ENCODE results near the gene EMX2. TPM values are rescaled to one million over a fixed set of nuclear protein-coding genes. Genes with fewer than 3 reads are reported as not detected.

Gene EMX2
- total RNA-seq, 1 donor: 1.4 TPM

- H3K4me3 ChIP-seq (ENCODE audit: insufficient read depth, low read length): no peak overlapping the region
- H4K20me1 ChIP-seq (ENCODE audit: insufficient read depth, low read length): no peaks in the 10 kb centered on the region
- no peak overlapping the region for H3K4me2 ChIP-seq (ENCODE audit: insufficient read depth, low read length)
- TF ChIP-seq CTCF (IDR thresholded peaks at IDR 0.05; ENCODE audit: extremely low read depth, low read depth, low read length): no peak
- H2AFZ ChIP-seq (ENCODE audit: low read length): no peak overlapping the region
- H3K27me3 ChIP-seq (ENCODE audit: insufficient read depth, low read length): peaks cover 38% of the 10 kb centered on the region
- H3K79me2 ChIP-seq (ENCODE audit: insufficient read depth, low read length): no peaks in the 10 kb centered on the region
- no peaks in the 10 kb centered on the region for H3K9me3 ChIP-seq (ENCODE audit: low read depth, low read length)
- no peaks in the 10 kb centered on the region for H3K36me3 ChIP-seq (ENCODE audit: insufficient read depth, low read length)
- no peak for DNase-seq (ENCODE audit: insufficient read length, low spot score, missing footprints)
- H3K27ac ChIP-seq (ENCODE audit: low read depth, low read length): no peak overlapping the region
- no peaks in the 10 kb centered on the region for H3K4me1 ChIP-seq (ENCODE audit: insufficient read depth, low read length)
Measured at GRCh38 chr10:117555863-117556262, 13.3 kb downstream of the EMX2 start.

GRCh38 chr10:117556356-117556755 lies 13.8 kb downstream of the EMX2 start:
- no peak for DNase-seq (ENCODE audit: insufficient read length, low spot score, missing footprints)
- Histone ChIP-seq H3K9me3 (ENCODE audit: low read depth, low read length) (no peaks in the 10 kb centered on the region), H3K27ac (ENCODE audit: low read depth, low read length) (no peak overlapping the region), H3K4me1 (ENCODE audit: insufficient read depth, low read length) (no peaks in the 10 kb centered on the region), H4K20me1 (ENCODE audit: insufficient read depth, low read length) (no peaks in the 10 kb centered on the region), H2AFZ (ENCODE audit: low read length) (no peak overlapping the region), H3K27me3 (ENCODE audit: insufficient read depth, low read length) (peaks cover 34% of the 10 kb centered on the region), H3K36me3 (ENCODE audit: insufficient read depth, low read length) (no peaks in the 10 kb centered on the region), H3K4me2 (ENCODE audit: insufficient read depth, low read length) (no peak overlapping the region), H3K79me2 (ENCODE audit: insufficient read depth, low read length) (no peaks in the 10 kb centered on the region), H3K4me3 (ENCODE audit: insufficient read depth, low read length) (no peak overlapping the region)
- no peak for TF ChIP-seq CTCF (IDR thresholded peaks at IDR 0.05; ENCODE audit: extremely low read depth, low read depth, low read length)

GRCh38 chr10:117559712-117560111 lies 17.2 kb downstream of the EMX2 start:
- Histone ChIP-seq H4K20me1 (ENCODE audit: insufficient read depth, low read length) (no peaks in the 10 kb centered on the region), H2AFZ (ENCODE audit: low read length) (no peak overlapping the region), H3K36me3 (ENCODE audit: insufficient read depth, low read length) (no peaks in the 10 kb centered on the region), H3K4me2 (ENCODE audit: insufficient read depth, low read length) (no peak overlapping the region), H3K4me3 (ENCODE audit: insufficient read depth, low read length) (no peak overlapping the region), H3K4me1 (ENCODE audit: insufficient read depth, low read length) (no peaks in the 10 kb centered on the region), H3K27ac (ENCODE audit: low read depth, low read length) (no peak overlapping the region), H3K79me2 (ENCODE audit: insufficient read depth, low read length) (no peaks in the 10 kb centered on the region), H3K9me3 (ENCODE audit: low read depth, low read length) (no peaks in the 10 kb centered on the region), H3K27me3 (ENCODE audit: insufficient read depth, low read length) (peaks cover 3% of the 10 kb centered on the region)
- no peak for DNase-seq (ENCODE audit: insufficient read length, low spot score, missing footprints)
- TF ChIP-seq CTCF (IDR thresholded peaks at IDR 0.05; ENCODE audit: extremely low read depth, low read depth, low read length): no peak

- DNase-seq (ENCODE audit: insufficient read length, low spot score, missing footprints): no peak
- no peak overlapping the region for H3K27ac ChIP-seq (ENCODE audit: low read depth, low read length)
- no peaks in the 10 kb centered on the region for H3K9me3 ChIP-seq (ENCODE audit: low read depth, low read length)
- H3K4me1 ChIP-seq (ENCODE audit: insufficient read depth, low read length): no peaks in the 10 kb centered on the region
- TF ChIP-seq CTCF (IDR thresholded peaks at IDR 0.05; ENCODE audit: extremely low read depth, low read depth, low read length): no peak
- H3K4me2 ChIP-seq (ENCODE audit: insufficient read depth, low read length): no peak overlapping the region
- no peaks in the 10 kb centered on the region for H3K27me3 ChIP-seq (ENCODE audit: insufficient read depth, low read length)
- H3K4me3 ChIP-seq (ENCODE audit: insufficient read depth, low read length): no peak overlapping the region
- no peak overlapping the region for H2AFZ ChIP-seq (ENCODE audit: low read length)
- no peaks in the 10 kb centered on the region for H4K20me1 ChIP-seq (ENCODE audit: insufficient read depth, low read length)
- H3K79me2 ChIP-seq (ENCODE audit: insufficient read depth, low read length): no peaks in the 10 kb centered on the region
- no peaks in the 10 kb centered on the region for H3K36me3 ChIP-seq (ENCODE audit: insufficient read depth, low read length)
Measured at GRCh38 chr10:117560942-117561341, 18.4 kb downstream of the EMX2 start.

Measured in osteoblast (primary cell).